ENCODE data around the gene SLC7A8. TPM values are rescaled to one million over a fixed set of nuclear protein-coding genes. Genes with fewer than 3 reads are reported as not detected.

The SLC7A8 gene
- total RNA-seq, 1 experiment from 2014 or later, result 77.9 TPM

DNA sequence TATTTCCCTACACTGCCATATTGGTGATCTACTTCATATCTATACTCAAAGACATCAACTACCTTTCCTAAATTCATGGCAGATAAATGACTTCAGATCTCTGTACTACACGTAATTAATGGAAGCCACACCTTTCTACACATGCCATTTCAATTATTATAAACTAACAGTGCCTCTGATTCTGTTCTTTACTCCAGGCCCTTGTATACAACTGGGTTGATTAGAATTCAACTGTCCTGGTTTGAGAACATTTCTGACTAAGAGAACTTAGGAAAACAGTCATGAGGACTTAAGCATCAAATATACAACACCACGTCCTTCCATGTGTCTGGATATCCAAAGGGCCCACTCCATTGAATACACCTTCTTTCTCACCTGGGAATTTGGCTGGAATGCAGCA lies 90.4 kb downstream of the SLC7A8 start:
- no peak for TF ChIP-seq CTCF (conservative IDR thresholded peaks at IDR 0.05)
- Histone ChIP-seq H2BK5ac (ENCODE audit: insufficient read length, low read length) (no peak overlapping the region), H3T11ph (ENCODE audit: low read length) (no peak overlapping the region), H2BK120ac (ENCODE audit: low read depth, low read length, poor library complexity, severe bottlenecking) (no peak overlapping the region), H3K27ac (ENCODE audit: insufficient read length, low read depth, low read length) (no peak overlapping the region), H3K4me1 (ENCODE audit: insufficient read depth, low read length) (peaks cover 2% of the 10 kb centered on the region; the same call in 1 of the 2 replicates), H4K91ac (ENCODE audit: insufficient read length, low read depth, low read length) (no peak overlapping the region), H3K18ac (ENCODE audit: insufficient read length, low read depth, low read length) (no peak overlapping the region), H4K20me1 (ENCODE audit: control insufficient read depth, insufficient read depth, insufficient read length) (no peaks in the 10 kb centered on the region), H2AK5ac (ENCODE audit: insufficient read length, low read length) (no peak overlapping the region), H4K8ac (replicated peaks; ENCODE audit: insufficient read length, low read depth, low read length) (no peak overlapping the region), H3K14ac (ENCODE audit: insufficient read depth, low read length) (no peak overlapping the region), H3K27me3 (ENCODE audit: insufficient read depth, low read length) (no peaks in the 10 kb centered on the region), H3K4me2 (ENCODE audit: insufficient read depth, insufficient read length, low read length) (peak overlapping the region; percentile 93), H3K79me1 (ENCODE audit: insufficient read depth, low read depth, low read length, poor library complexity, severe bottlenecking) (peaks cover 5% of the 10 kb centered on the region), H3K56ac (ENCODE audit: insufficient read length, low read depth, low read length) (no peak overlapping the region), H3K9ac (ENCODE audit: extremely low read depth, insufficient read length, low read length) (no peak overlapping the region), H3K23me2 (ENCODE audit: insufficient read length, low read depth, low read length, poor library complexity, severe bottlenecking) (peaks cover 6% of the 10 kb centered on the region), H2BK12ac (ENCODE audit: insufficient read length, low read depth, low read length) (no peak overlapping the region), H3K4ac (ENCODE audit: low read depth, low read length) (no peak overlapping the region), H3K79me2 (ENCODE audit: insufficient read depth, low read length) (peaks cover 19% of the 10 kb centered on the region), H3K23ac (ENCODE audit: insufficient read length, low read depth, low read length) (no peak overlapping the region), H2AFZ (ENCODE audit: low read length) (no peak overlapping the region), H2BK15ac (ENCODE audit: low read depth, low read length) (no peak overlapping the region), H3K9me3 (ENCODE audit: control insufficient read depth, low read depth, low read length) (no peaks in the 10 kb centered on the region), H4K5ac (ENCODE audit: insufficient read length, low read depth, low read length) (no peak overlapping the region), H2BK20ac (ENCODE audit: low read depth, low read length, poor library complexity, severe bottlenecking) (no peak overlapping the region)
- H3K9me3 Mint-ChIP-seq, result no peaks in the 10 kb centered on the region
- peak overlapping the region in 1 of 2 experiments; percentile 34; a peak in 2 of 5 replicates for H3K4me3 Mint-ChIP-seq
- H3K27ac Mint-ChIP-seq, result no peak overlapping the region
- peaks cover 36 to 62% (median 56%) of the 10 kb centered on the region in 3 experiments for H3K36me3 Mint-ChIP-seq (ENCODE audit: insufficient read depth in 1 of 3, low read depth in 3 of 3)
- DNase-seq, result no peak
- H3K4me1 Mint-ChIP-seq, result peaks cover 14 to 25% of the 10 kb centered on the region in 2 experiments
- no peaks in the 10 kb centered on the region for H3K27me3 Mint-ChIP-seq (ENCODE audit: low read depth)
- WGBS (ENCODE audit: extremely low coverage, insufficient read length, low lambda C conversion rate), result no CpG with 5 or more reads among the region's 2 CpGs

Measured in H9 (cell line).